GM19193 (cell line): Measurements from ENCODE around the gene CT47A7.
"Not testable (repeated sequence)": the region's sequence is repeated elsewhere in the genome, so short reads cannot be mapped to it uniquely, and the experiment has no call there.

Source experiments
- POLR2A ChIP-seq: IDR thresholded peaks from 4 replicates; pipeline ENCODE4 v1.6.1; 2011; ENCODE audit not compliant: insufficient read depth, insufficient read length; ENCODE audit errors: extremely low read depth

Gene CT47A7

GRCh38 chrX:120956500-120956899 is at the start of gene CT47A7:
Gene CT47A7, minus strand, starts transcription at chrX:120956600. Its CDS starts 255 bp downstream, at chrX:120956345.
- TF ChIP-seq POLR2A: not testable (repeated sequence)

- no peak for TF ChIP-seq POLR2A
Observed at GRCh38 chrX:121000589-121000988, 44.2 kb upstream of the CT47A7 start.

GRCh38 chrX:120999413-120999812 is 43.0 kb upstream of the CT47A7 start:
- no peak for TF ChIP-seq POLR2A

- not testable (repeated sequence) for TF ChIP-seq POLR2A
Observed at GRCh38 chrX:120985660-120986059, 29.3 kb upstream of the CT47A7 start, which contains the start of gene CT47A1. Gene CT47A1, minus strand, starts transcription at chrX:120985760. Its CDS starts 231 bp downstream, at chrX:120985529.
